ENCODE data around the gene SARS1. TPM values are rescaled to one million over a fixed set of nuclear protein-coding genes. Genes with fewer than 3 reads are reported as not detected.

The SARS1 gene
- total RNA-seq, 4 donors from 2014 or later, result 102 to 137 (median 122) TPM

GRCh38 chr1:109262231-109263055 lies 48.7 kb downstream of the SARS1 start:
- TF ChIP-seq CTCF (IDR thresholded peaks at IDR 0.05; ENCODE audit: low read depth), result no peak

GRCh38 chr1:109263234-109263596 lies 49.5 kb downstream of the SARS1 start:
- no peak for TF ChIP-seq CTCF (IDR thresholded peaks at IDR 0.05; ENCODE audit: low read depth)

- no peak for TF ChIP-seq CTCF (IDR thresholded peaks at IDR 0.05; ENCODE audit: low read depth)
Measured at GRCh38 chr1:109263597-109264378, 50.1 kb downstream of the SARS1 start.

GRCh38 chr1:109264379-109264755 lies 50.6 kb downstream of the SARS1 start:
- no peak for TF ChIP-seq CTCF (IDR thresholded peaks at IDR 0.05; ENCODE audit: low read depth)

- no peak for TF ChIP-seq CTCF (IDR thresholded peaks at IDR 0.05; ENCODE audit: low read depth)
Measured at GRCh38 chr1:109265016-109265415, 51.3 kb downstream of the SARS1 start.

GRCh38 chr1:109265741-109266330 lies 52.1 kb downstream of the SARS1 start:
- TF ChIP-seq CTCF (IDR thresholded peaks at IDR 0.05; ENCODE audit: low read depth), result no peak

- TF ChIP-seq CTCF (IDR thresholded peaks at IDR 0.05; ENCODE audit: low read depth), result no peak
Measured at GRCh38 chr1:109266965-109267364, 53.2 kb downstream of the SARS1 start.
